Measurements from ENCODE around the gene CHFR.

DNA sequence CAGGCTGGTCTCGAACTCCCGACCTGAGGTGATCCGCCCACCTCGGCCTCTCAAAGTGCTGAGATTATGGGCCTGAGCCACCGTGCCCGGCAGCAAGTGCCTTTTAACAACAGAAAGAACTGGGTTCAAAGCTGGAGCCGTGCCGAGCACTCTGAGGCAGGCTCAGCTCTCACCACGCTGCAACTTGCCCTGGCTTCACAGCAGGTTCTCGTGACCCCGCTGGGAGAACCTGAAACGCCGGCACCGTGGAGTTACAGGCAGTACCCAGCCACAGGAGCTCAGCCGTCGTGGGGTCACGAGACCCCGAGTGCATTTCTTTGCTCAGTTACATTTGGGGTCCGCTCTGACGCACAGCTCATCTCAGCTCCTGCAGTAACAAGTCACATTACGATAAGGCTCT, 73.2 kb downstream of the CHFR start:
- no peak for TF ChIP-seq POLR2AphosphoS5 (IDR thresholded peaks at IDR 0.05)
- TF ChIP-seq, protein P1, sequence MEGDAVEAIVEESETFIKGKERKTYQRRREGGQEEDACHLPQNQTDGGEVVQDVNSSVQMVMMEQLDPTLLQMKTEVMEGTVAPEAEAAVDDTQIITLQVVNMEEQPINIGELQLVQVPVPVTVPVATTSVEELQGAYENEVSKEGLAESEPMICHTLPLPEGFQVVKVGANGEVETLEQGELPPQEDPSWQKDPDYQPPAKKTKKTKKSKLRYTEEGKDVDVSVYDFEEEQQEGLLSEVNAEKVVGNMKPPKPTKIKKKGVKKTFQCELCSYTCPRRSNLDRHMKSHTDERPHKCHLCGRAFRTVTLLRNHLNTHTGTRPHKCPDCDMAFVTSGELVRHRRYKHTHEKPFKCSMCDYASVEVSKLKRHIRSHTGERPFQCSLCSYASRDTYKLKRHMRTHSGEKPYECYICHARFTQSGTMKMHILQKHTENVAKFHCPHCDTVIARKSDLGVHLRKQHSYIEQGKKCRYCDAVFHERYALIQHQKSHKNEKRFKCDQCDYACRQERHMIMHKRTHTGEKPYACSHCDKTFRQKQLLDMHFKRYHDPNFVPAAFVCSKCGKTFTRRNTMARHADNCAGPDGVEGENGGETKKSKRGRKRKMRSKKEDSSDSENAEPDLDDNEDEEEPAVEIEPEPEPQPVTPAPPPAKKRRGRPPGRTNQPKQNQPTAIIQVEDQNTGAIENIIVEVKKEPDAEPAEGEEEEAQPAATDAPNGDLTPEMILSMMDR (IDR thresholded peaks at IDR 0.05; ENCODE audit: poor library complexity, severe bottlenecking): no peak
- TF ChIP-seq EP300 (conservative IDR thresholded peaks at IDR 0.05; ENCODE audit: poor library complexity, severe bottlenecking): no peak
- TF ChIP-seq REST (IDR thresholded peaks at IDR 0.05; ENCODE audit: borderline replicate concordance): no peak
- TF ChIP-seq EZH2 (IDR thresholded peaks at IDR 0.05; ENCODE audit: borderline replicate concordance, insufficient read depth, low read length, poor library complexity, severe bottlenecking): no peak
- TF ChIP-seq RAD21 (conservative IDR thresholded peaks at IDR 0.05): no peak
- no peak for TF ChIP-seq TAF1 (IDR thresholded peaks at IDR 0.05; ENCODE audit: low read depth)
- TF ChIP-seq MXI1 (conservative IDR thresholded peaks at IDR 0.05; ENCODE audit: poor library complexity, severe bottlenecking): no peak

All from neural cell (in vitro differentiated cells).